Stimulated activated CD8-positive, alpha-beta memory T cell treated with anti-CD3 and anti-CD28 coated beads, Interleukin-12 subunit alpha, Interleukin-12 subunit beta, amount 100 ng/mL, for 1 hour (primary cell): ENCODE data around the gene FAM83B.
"Not testable (repeated sequence)": the region's sequence is repeated elsewhere in the genome, so short reads cannot be mapped to it uniquely, and the experiment has no call there.

Source experiments
- DNase-seq: peaks from one replicate; pipeline ENCODE4 v3.0.0-alpha.2; 2020; ENCODE audit warnings: low read depth

Gene FAM83B

DNA sequence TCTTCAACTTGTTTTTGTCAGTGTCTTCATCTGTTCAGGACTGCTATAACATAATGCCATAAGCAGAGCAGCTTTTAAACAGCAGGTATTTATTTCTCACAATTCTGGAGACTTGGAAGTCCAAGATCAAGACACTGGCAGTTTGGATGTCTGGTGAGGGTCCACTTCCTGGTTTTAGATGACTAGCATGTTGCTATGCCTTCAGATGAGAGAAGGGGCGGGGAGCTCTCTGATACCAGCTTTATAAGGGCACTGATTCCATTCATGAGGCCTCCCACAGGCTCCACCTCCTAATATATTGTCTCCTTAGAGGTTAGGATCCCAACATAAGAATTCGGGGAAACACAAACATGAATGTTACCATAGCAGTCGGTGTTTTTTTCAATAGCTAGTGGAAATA lies 52.9 kb downstream of the FAM83B start:
- DNase-seq: no peak

GRCh38 chr6:54899986-54900385 lies 53.4 kb downstream of the FAM83B start:
- DNase-seq: no peak

DNA sequence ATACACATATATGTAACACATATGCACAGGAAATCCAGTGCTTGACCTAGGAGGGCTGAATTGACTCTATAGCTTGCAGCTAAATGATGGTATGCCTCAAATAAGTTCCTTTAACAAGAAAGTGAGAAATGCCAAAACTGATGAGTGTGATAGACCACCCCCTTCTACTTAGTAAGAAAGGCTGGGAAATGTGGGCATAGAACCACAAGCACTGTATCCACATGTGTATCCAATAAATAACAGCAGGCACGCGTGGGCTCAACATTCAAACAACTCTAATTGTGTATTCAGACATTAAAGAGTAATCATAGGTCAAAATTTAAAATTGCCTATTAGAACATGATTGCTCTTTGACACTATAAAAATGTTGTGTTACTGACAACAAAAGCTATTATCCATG lies 54.1 kb downstream of the FAM83B start:
- DNase-seq: no peak

DNA sequence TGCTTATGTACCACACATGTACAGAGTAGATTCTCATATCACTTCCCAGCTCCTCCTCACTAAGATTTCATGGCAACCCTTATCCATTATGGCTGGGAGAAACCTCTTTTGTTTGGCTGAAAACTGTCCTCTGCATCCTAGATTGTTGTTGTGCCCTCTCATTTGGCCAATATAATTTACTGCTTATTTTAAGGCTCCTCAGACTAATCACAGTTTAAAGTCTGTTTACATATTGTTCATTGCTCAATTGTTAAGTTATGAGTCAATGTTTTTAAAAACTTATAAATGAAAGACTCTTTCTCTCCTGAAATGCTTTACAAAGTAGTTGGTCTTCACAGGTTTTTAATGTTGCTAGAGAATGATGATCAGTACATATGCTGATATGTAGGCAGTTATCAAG lies 57.3 kb downstream of the FAM83B start:
- no peak for DNase-seq

GRCh38 chr6:54907355-54907754 lies 60.8 kb downstream of the FAM83B start:
- no peak for DNase-seq

GRCh38 chr6:54909184-54909583 lies 62.6 kb downstream of the FAM83B start:
- no peak for DNase-seq

DNA sequence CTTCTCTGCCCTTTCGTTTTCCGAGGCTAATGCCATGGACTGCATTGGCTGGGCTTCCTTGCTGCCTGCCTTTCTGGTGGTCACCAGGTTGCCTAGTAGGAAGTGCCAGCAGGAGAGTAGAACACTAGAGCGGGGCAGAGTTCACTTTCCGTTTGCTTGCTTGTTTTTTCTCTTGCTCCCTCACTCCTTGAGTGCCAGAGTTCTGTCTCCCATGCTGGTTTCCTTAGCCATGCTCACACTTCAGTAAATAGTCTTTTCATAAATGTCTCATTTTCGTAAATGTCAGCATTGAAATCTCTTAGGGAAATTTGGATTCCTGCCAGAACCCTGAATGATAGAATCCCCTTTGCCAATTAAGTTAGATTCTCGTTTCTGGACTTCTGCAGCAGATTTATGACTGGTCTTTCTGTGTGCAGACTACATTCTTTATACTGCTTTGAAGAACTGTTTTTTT lies 63.9 kb downstream of the FAM83B start:
- DNase-seq: no peak

GRCh38 chr6:54910921-54911320 lies 64.3 kb downstream of the FAM83B start:
- no peak for DNase-seq

- no peak for DNase-seq
Observed at GRCh38 chr6:54913211-54913610, 66.6 kb downstream of the FAM83B start.

DNA sequence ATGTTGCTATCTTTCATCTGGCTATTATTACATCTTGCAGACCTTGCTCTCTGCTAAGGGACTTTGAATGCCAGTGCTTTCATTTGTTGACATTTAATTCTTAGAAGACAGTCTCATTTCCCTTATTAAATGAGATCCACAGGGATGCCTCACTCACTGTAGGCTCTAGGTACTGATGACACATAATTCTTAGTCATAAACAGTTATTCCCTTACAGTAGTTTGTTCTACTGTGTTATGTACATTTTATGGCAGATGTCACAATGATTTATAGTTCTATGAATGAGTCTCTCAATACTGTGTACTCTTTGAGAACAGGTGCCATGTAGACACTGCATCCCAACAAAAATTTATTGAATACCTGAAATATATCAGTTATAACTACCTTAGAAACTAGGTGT lies 70.3 kb downstream of the FAM83B start:
- no peak for DNase-seq

GRCh38 chr6:54920628-54921027 lies 74.1 kb downstream of the FAM83B start:
- DNase-seq: no peak

DNA sequence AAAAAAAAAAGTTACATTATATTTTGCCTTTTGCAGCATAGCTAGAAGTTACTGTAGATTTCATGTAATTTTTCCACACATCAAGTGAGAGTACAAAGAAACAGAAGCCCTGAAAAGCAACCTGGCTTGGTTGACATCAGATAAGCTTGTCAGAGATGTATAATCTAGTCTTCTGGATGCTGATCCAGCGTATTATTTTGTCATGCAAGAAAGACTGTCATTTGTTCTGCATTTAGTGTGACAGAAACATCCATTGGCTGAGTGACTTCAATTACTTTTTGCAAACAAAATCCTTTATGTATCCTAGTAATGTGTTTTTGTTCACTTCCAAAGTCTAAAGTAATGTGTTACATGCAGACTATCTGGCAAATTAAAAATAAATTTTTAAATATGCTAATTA lies 75.3 kb downstream of the FAM83B start:
- no peak for DNase-seq

DNA sequence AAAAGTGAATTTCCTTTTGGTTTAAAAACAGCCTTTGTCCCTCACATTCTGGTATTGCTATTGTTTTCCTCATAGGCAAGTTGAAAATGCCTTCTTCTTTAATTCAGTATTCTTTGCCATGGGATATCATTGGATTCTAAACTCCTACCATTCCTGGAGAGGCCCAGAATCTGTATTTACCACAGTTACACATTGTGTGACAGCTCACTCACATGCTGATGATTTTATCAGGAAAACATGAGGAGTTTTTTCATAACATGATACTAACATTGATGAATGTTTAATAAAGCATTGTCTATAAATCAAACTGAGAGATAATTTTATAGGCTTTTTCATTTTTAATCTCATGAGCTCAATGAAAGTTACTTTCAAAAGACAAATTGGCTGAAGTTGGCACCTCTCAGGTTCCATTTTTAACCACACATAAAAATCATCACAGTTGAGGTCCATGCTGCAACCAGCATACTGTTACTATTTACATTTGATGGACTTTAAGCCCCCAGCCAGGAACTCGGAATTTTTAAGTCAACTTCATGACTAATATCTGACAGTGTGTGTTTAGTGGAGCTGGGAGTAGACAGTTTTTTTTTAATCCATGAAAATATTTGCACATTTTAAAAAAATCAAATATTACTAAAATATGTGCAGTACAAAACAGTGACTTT lies 82.8 kb downstream of the FAM83B start:
- DNase-seq: no peak

- no peak for DNase-seq
Observed at GRCh38 chr6:54932622-54933021, 86.1 kb downstream of the FAM83B start.

DNA sequence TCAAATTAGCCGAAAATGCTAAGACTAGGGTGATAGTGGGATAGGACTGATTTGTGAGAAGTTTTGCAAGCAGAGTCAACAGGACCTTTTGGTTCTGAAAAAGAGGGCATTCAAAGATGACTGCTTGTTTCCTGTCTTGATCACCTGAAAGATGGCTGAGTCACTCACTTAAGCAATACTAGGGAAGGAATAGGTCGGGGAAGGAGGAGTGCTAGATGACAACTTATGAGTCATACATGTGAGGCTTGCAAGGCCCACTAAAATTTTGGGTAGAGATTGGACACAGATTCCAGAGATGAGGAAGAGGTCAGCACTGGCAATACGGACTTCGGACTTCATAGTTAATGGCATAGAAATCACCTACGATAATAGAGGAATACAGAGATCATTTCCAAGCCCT lies 89.2 kb downstream of the FAM83B start:
- no peak for DNase-seq

DNA sequence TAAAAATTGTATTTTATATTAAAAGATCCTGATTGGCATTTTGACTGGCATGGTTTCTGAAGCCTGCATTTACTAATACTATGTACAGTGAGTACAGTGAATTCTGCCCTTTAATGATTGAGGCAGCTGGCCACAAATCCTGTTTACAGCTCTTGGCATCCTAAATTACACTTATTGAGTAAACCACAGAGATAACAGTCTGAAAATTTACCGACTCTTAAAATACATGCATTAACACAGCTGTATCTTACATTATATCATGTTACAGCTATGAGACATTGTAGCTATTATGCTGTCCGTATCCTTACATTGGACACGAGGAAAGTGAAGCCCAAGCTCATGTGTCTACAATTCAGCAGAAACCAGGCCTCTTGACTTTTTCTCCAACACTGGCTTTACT lies 90.8 kb downstream of the FAM83B start:
- no peak for DNase-seq

GRCh38 chr6:54957698-54958097 lies 111.1 kb downstream of the FAM83B start:
- no peak for DNase-seq

DNA sequence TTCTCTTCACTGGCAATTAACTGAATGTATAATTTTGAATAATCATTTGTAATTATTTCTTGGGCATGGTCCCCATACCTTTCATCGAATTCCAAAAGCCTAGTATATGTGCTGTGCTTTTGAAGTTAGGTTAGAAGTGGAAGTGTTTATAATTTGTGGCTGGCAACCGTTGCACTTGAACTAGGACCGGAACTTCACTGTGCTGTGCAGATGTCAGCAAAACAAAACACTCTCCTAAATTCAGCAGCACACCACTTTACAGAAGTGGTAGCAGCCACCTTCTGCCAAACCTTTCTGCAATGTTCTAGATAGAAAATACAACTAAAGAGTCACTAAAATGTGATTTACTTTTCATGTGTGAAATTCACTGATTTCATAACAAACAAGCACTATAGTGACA lies 111.9 kb downstream of the FAM83B start:
- no peak for DNase-seq

GRCh38 chr6:54959820-54960219 lies 113.2 kb downstream of the FAM83B start:
- no peak for DNase-seq

DNA sequence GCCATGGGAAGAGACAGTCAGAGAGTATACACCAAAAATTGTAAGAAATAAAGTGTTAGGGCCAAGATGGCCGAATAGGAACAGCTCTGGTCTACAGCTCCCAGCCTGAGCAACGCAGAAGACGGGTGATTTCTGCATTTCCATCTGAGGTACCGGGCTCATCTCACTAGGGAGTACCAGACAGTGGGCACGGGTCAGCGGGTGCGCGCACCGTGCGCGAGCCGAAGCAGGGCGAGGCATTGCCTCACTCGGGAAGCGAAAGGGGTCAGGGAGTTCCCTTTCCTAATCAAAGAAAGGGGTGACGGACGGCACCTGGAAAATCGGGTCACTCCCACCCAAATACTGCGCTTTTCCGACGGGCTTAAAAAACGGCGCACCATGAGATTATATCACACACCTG lies 114.8 kb downstream of the FAM83B start:
- DNase-seq: not testable (repeated sequence)

- no peak for DNase-seq
Observed at GRCh38 chr6:54970337-54970736, 123.8 kb downstream of the FAM83B start.

- DNase-seq: no peak
Observed at GRCh38 chr6:54971825-54972224, 125.3 kb downstream of the FAM83B start.

GRCh38 chr6:54979161-54979560 lies 132.6 kb downstream of the FAM83B start:
- not testable (repeated sequence) for DNase-seq

- no peak for DNase-seq
Observed at GRCh38 chr6:54980511-54981275, 134.1 kb downstream of the FAM83B start.
